Endothelial cell (in vitro differentiated cells): Measurements from ENCODE around the gene SYT14. TPM values are rescaled to one million over a fixed set of nuclear protein-coding genes. Genes with fewer than 3 reads are reported as not detected.

Experiments
- DNase-seq: peaks from one replicate; pipeline ENCODE4 v3.0.0; 2021; ENCODE audit warnings: low spot score
- H3K27ac Mint-ChIP-seq: one replicate; pipeline ENCODE4 v1.8.0; 2021; ENCODE audit warnings: mixed read lengths, inconsistent platforms; ENCODE audit not compliant: unreplicated experiment
- H3K27me3 Mint-ChIP-seq: one replicate; pipeline ENCODE4 v1.8.0; 2021; ENCODE audit warnings: mild to moderate bottlenecking, moderate library complexity, mixed read lengths, inconsistent platforms; ENCODE audit not compliant: unreplicated experiment
- H3K36me3 Mint-ChIP-seq: one replicate; pipeline ENCODE4 v1.8.0; 2021; ENCODE audit warnings: mild to moderate bottlenecking, low read depth, mixed read lengths, inconsistent platforms; ENCODE audit not compliant: unreplicated experiment
- H3K4me1 Mint-ChIP-seq: one replicate; pipeline ENCODE4 v1.8.0; 2021; ENCODE audit warnings: mild to moderate bottlenecking, mixed read lengths, inconsistent platforms; ENCODE audit not compliant: unreplicated experiment
- H3K4me3 Mint-ChIP-seq: one replicate; pipeline ENCODE4 v1.8.0; 2021; ENCODE audit warnings: mild to moderate bottlenecking, mixed read lengths, inconsistent platforms; ENCODE audit not compliant: unreplicated experiment
- H3K9me3 Mint-ChIP-seq: one replicate; pipeline ENCODE4 v1.8.0; 2021; ENCODE audit warnings: mixed read lengths, inconsistent platforms; ENCODE audit not compliant: unreplicated experiment
- total RNA-seq: library from RNA; stranded (reverse); fragmentation: NEBNext Ultra II Directional; extraction: Animal tissue kit (Norgen Biotek cat#: 25700); gene quantifications from one replicate; pipeline ENCODE4 v1.2.1, GENCODE V29; 2021; ENCODE audit not compliant: unreplicated experiment
- TF ChIP-seq, protein P1 (sequence below): fragments of 200-600 bp; sonication (generic); IDR thresholded peaks from one replicate; pipeline ENCODE4 v1.5.0; 2021; ENCODE audit warnings: antibody characterized with exemption; ENCODE audit not compliant: unreplicated experiment

The SYT14 gene
- total RNA-seq, 1 donor from 2014 or later, result 9.7 TPM

DNA sequence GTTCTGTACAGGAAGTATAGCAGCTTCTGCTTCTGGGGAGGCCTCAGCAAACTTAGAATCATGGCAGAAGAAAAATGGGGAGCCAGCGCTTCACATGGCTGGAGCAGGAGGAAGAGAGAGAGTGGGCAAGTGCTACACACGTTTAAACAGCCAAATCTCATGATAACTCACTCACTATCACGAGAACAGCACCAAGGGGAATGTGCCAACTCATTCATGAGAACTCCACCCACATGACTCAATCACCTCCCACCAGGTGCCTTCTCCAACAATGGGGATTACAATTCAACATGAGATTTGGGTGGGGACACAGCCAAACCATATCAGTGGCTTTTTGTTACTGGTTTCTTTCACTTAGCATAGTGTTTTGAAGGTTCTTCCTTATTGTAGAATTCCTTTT, 138.6 kb downstream of the SYT14 start:
- H3K9me3 Mint-ChIP-seq, result no peaks in the 10 kb centered on the region
- TF ChIP-seq, protein P1, sequence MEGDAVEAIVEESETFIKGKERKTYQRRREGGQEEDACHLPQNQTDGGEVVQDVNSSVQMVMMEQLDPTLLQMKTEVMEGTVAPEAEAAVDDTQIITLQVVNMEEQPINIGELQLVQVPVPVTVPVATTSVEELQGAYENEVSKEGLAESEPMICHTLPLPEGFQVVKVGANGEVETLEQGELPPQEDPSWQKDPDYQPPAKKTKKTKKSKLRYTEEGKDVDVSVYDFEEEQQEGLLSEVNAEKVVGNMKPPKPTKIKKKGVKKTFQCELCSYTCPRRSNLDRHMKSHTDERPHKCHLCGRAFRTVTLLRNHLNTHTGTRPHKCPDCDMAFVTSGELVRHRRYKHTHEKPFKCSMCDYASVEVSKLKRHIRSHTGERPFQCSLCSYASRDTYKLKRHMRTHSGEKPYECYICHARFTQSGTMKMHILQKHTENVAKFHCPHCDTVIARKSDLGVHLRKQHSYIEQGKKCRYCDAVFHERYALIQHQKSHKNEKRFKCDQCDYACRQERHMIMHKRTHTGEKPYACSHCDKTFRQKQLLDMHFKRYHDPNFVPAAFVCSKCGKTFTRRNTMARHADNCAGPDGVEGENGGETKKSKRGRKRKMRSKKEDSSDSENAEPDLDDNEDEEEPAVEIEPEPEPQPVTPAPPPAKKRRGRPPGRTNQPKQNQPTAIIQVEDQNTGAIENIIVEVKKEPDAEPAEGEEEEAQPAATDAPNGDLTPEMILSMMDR, result no peak
- peaks cover 3% of the 10 kb centered on the region for H3K36me3 Mint-ChIP-seq
- H3K27me3 Mint-ChIP-seq, result no peaks in the 10 kb centered on the region
- DNase-seq, result no peak
- H3K4me1 Mint-ChIP-seq, result no peaks in the 10 kb centered on the region
- H3K27ac Mint-ChIP-seq, result no peak overlapping the region
- H3K4me3 Mint-ChIP-seq, result no peak overlapping the region

DNA sequence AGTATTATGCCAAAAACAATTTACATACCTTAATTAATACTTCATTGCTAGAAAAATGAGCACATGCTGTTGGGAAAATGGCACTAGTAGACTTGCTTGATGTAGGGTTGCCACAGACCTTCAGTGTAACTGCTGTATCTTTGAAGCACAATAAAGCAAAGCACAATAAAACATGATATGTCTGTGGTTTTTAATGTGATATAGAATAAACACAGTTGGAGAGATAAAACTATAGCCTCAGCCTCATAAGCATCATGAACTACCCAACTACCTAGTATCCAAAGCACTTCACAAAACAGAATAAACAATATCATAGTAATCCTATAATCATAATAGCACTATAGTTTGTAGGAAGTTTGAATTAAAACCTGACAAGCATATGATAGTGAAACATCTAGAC, 143.5 kb downstream of the SYT14 start:
- DNase-seq, result no peak
- no peaks in the 10 kb centered on the region for H3K9me3 Mint-ChIP-seq
- peaks cover 1% of the 10 kb centered on the region for H3K36me3 Mint-ChIP-seq
- no peak overlapping the region for H3K4me3 Mint-ChIP-seq
- H3K27ac Mint-ChIP-seq, result no peak overlapping the region
- no peaks in the 10 kb centered on the region for H3K4me1 Mint-ChIP-seq
- H3K27me3 Mint-ChIP-seq, result no peaks in the 10 kb centered on the region
- TF ChIP-seq, protein P1, result no peak

DNA sequence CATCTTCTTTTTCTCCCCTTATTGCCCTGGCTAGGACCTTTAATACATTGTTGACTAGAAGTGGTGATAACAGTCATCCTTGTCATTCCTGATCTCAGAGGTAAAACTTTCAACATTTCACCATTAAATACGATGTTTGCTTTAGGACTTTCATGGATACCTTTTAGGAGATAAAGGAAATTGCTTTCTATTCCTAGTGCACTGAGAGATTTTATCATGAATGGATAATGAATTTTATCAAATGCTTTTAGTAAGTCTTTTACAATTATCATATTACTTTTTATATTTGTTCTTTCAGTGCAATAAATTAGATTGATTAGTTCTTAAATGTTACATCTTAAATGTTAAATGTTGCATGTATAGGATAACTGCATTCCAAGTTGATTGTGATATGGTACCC, 147.3 kb downstream of the SYT14 start:
- Mint-ChIP-seq H3K9me3 (no peaks in the 10 kb centered on the region), H3K27me3 (no peaks in the 10 kb centered on the region), H3K4me3 (no peak overlapping the region), H3K27ac (no peak overlapping the region), H3K36me3 (no peaks in the 10 kb centered on the region), H3K4me1 (no peaks in the 10 kb centered on the region)
- DNase-seq, result no peak
- TF ChIP-seq, protein P1, result no peak

DNA sequence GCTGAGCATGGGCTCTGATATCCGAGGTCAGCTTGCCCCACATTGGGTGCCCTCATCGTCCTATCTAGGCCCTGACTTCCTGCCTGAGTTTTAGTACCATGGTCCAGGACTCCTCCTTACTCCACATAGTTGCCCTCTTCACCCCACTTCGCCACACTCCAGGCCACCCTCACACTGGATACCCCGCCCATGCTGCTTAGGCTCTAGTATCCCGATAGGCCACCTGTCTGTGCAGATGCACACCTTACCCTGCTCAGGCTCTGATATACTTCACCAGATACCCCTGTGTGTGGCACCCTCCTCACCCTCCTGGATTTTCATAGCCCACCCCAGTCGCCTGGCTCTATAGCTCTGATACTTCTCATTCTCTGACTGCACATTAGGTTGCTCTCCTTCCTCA, 149.0 kb downstream of the SYT14 start:
- TF ChIP-seq, protein P1, result no peak
- Mint-ChIP-seq H3K27me3 (no peaks in the 10 kb centered on the region), H3K4me3 (no peak overlapping the region), H3K36me3 (no peaks in the 10 kb centered on the region), H3K4me1 (no peaks in the 10 kb centered on the region), H3K27ac (no peak overlapping the region), H3K9me3 (no peaks in the 10 kb centered on the region)
- no peak for DNase-seq

DNA sequence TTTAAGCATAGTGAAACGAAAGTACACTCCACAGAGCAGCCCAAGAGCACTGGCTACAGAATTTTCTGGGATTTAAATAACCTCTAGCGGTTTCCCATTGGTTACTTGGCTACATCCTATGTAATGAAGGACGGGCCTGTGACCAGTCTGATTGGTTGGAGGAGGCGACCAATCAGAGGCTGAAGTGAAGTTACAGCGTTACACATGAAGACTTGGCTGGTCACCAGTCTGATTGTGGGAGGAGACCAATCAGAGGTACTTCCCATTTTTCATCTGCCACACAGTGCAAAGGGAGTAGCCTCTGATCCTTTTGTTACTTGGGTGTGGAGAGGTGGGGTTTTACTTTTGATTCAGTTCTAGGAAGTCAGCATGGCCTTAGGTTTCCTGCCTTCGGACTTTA, 151.8 kb downstream of the SYT14 start:
- no peak for DNase-seq
- H3K36me3 Mint-ChIP-seq, result no peaks in the 10 kb centered on the region
- TF ChIP-seq, protein P1, result no peak
- no peaks in the 10 kb centered on the region for H3K27me3 Mint-ChIP-seq
- H3K27ac Mint-ChIP-seq, result no peak overlapping the region
- no peaks in the 10 kb centered on the region for H3K9me3 Mint-ChIP-seq
- H3K4me1 Mint-ChIP-seq, result no peaks in the 10 kb centered on the region
- H3K4me3 Mint-ChIP-seq, result no peak overlapping the region
